ENCODE measurements around the gene DCBLD2. TPM values are rescaled to one million over a fixed set of nuclear protein-coding genes. Genes with fewer than 3 reads are reported as not detected.

DCBLD2 gene
- total RNA-seq, 1 experiment from 2014 or later, result 48.0 TPM

DNA sequence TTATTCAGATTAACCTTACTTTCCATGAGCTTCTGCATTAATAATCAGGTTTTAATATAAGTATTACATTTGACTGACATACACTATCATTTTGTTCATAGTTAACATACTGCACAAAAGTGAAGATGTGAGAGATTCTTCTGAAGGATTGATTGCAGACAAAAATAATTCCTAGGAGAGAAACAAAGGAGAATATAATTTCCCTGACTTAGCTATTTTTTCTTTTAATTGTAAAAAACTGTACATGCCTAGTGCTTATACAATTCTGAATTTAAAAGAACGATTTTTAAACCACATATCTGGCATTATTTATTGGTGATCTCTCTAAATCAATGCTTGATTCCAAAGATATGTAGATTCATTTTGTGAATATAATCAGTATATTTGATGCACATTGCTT, 11.0 kb upstream of the DCBLD2 start:
- Histone ChIP-seq H3K79me1 (ENCODE audit: insufficient read depth, low read depth, low read length, poor library complexity, severe bottlenecking) (no peaks in the 10 kb centered on the region), H2AK5ac (ENCODE audit: insufficient read length, low read length) (no peak overlapping the region), H3K27me3 (ENCODE audit: insufficient read depth, low read length) (no peaks in the 10 kb centered on the region), H3K9ac (ENCODE audit: extremely low read depth, insufficient read length, low read length) (no peak overlapping the region), H3K79me2 (ENCODE audit: insufficient read depth, low read length) (no peaks in the 10 kb centered on the region), H3K9me3 (ENCODE audit: control insufficient read depth, low read depth, low read length) (no peaks in the 10 kb centered on the region), H2AFZ (ENCODE audit: low read length) (no peak overlapping the region), H2BK12ac (ENCODE audit: insufficient read length, low read depth, low read length) (no peak overlapping the region), H3K4me2 (ENCODE audit: insufficient read depth, insufficient read length, low read length) (no peak overlapping the region), H3K14ac (ENCODE audit: insufficient read depth, low read length) (no peak overlapping the region), H3T11ph (ENCODE audit: low read length) (no peak overlapping the region), H3K27ac (ENCODE audit: insufficient read length, low read depth, low read length) (no peak overlapping the region), H3K23ac (ENCODE audit: insufficient read length, low read depth, low read length) (no peak overlapping the region), H4K5ac (ENCODE audit: insufficient read length, low read depth, low read length) (no peak overlapping the region), H2BK20ac (ENCODE audit: low read depth, low read length, poor library complexity, severe bottlenecking) (no peak overlapping the region), H4K91ac (ENCODE audit: insufficient read length, low read depth, low read length) (no peak overlapping the region), H2BK5ac (ENCODE audit: insufficient read length, low read length) (no peak overlapping the region), H2BK120ac (ENCODE audit: low read depth, low read length, poor library complexity, severe bottlenecking) (no peak overlapping the region), H3K4me1 (ENCODE audit: insufficient read depth, low read length) (no peaks in the 10 kb centered on the region), H3K4ac (ENCODE audit: low read depth, low read length) (no peak overlapping the region), H4K20me1 (ENCODE audit: control insufficient read depth, insufficient read depth, insufficient read length) (no peaks in the 10 kb centered on the region), H4K8ac (replicated peaks; ENCODE audit: insufficient read length, low read depth, low read length) (no peak overlapping the region), H3K18ac (ENCODE audit: insufficient read length, low read depth, low read length) (no peak overlapping the region), H3K56ac (ENCODE audit: insufficient read length, low read depth, low read length) (no peak overlapping the region), H3K23me2 (ENCODE audit: insufficient read length, low read depth, low read length, poor library complexity, severe bottlenecking) (no peaks in the 10 kb centered on the region), H2BK15ac (ENCODE audit: low read depth, low read length) (no peak overlapping the region)
- Mint-ChIP-seq H3K27ac (no peak overlapping the region), H3K4me3 (no peak overlapping the region), H3K4me1 (no peaks in the 10 kb centered on the region), H3K9me3 (peaks cover 29 to 30% of the 10 kb centered on the region in 2 experiments), H3K27me3 (ENCODE audit: low read depth) (peaks cover 6% of the 10 kb centered on the region), H3K36me3 (ENCODE audit: insufficient read depth in 1 of 3, low read depth in 3 of 3) (peaks cover 8 to 29% (median 13%) of the 10 kb centered on the region in 3 experiments; a peak in 6 of 7 replicates)
- WGBS (ENCODE audit: extremely low coverage, insufficient read length, low lambda C conversion rate), result no CpG with 5 or more reads among the region's 1 CpG
- no peak for DNase-seq
- TF ChIP-seq, protein P1, sequence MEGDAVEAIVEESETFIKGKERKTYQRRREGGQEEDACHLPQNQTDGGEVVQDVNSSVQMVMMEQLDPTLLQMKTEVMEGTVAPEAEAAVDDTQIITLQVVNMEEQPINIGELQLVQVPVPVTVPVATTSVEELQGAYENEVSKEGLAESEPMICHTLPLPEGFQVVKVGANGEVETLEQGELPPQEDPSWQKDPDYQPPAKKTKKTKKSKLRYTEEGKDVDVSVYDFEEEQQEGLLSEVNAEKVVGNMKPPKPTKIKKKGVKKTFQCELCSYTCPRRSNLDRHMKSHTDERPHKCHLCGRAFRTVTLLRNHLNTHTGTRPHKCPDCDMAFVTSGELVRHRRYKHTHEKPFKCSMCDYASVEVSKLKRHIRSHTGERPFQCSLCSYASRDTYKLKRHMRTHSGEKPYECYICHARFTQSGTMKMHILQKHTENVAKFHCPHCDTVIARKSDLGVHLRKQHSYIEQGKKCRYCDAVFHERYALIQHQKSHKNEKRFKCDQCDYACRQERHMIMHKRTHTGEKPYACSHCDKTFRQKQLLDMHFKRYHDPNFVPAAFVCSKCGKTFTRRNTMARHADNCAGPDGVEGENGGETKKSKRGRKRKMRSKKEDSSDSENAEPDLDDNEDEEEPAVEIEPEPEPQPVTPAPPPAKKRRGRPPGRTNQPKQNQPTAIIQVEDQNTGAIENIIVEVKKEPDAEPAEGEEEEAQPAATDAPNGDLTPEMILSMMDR (conservative IDR thresholded peaks at IDR 0.05), result no peak
